AG04449 (cell line): ENCODE measurements around the gene SLFN12.

ENCODE experiments used
- CTCF ChIA-PET: fragments of 350-600 bp; formaldehyde crosslinking; extraction: SDS; loops from one replicate; lab custom pipeline; 2021; ENCODE audit warnings: antibody characterized with exemption; lab: Yijun Ruan, JAX
- POLR2A ChIA-PET: fragments of 400-600, 350-600 bp; formaldehyde crosslinking; extraction: SDS; loops from one replicate; lab custom pipeline; 2020; ENCODE audit warnings: antibody characterized with exemption, inconsistent platforms; lab: Yijun Ruan, JAX
- DNase-seq: peaks from one replicate; pipeline ENCODE4 v3.0.0-alpha.2; 2010; ENCODE audit warnings: low read depth, low spot score
- H3K4me3 ChIP-seq: 2 replicates; pipeline ENCODE4 v1.5.1; 2011; ENCODE audit warnings: low read depth, mild to moderate bottlenecking, control low read depth, low read length
- CTCF ChIP-seq: IDR thresholded peaks from one replicate; pipeline ENCODE4 v1.5.1; 2011; ENCODE audit warnings: mild to moderate bottlenecking, moderate library complexity, low read length, control low read depth, inconsistent platforms; ENCODE audit not compliant: insufficient read depth; ENCODE audit errors: missing control alignments

Gene SLFN12

GRCh38 chr17:35368081-35368830 is 64.0 kb downstream of the SLFN12 start:
- CTCF ChIA-PET: interaction anchor here (1.4 kb wide), 1 partner anchor 55 kb away, joined by 3 read pairs; no protein-coding TSS in a partner anchor
- DNase-seq: no peak
- no peak for TF ChIP-seq CTCF
- H3K4me3 ChIP-seq: no peak overlapping the region
- POLR2A ChIA-PET: no interaction called here

GRCh38 chr17:35361027-35361426 is 71.3 kb downstream of the SLFN12 start:
- TF ChIP-seq CTCF: no peak
- ChIA-PET CTCF (no interaction called here), POLR2A (no interaction called here)
- no peak for DNase-seq
- H3K4me3 ChIP-seq: no peak overlapping the region
